Upper lobe of left lung (tissue), 4 donors: ENCODE results near the gene TFF1.

ENCODE experiments used
- CTCF ChIP-seq, 6 experiments: fragments of 450-650 bp in 4 of 6; fragments of 200-600 bp in 2 of 6; sonication (generic) in 2 of 6; IDR thresholded peaks; one replicate each; pipeline ENCODE4 v1.5.1; 2016 to 2019; ENCODE audit warnings: antibody characterized with exemption in 6 of 6
- EP300 ChIP-seq, 4 donors: sonication (generic); formaldehyde crosslinking; IDR thresholded peaks; one replicate each; pipeline ENCODE4 v1.5.1; 2017; ENCODE audit warnings: antibody characterized with exemption in 4 of 4, control low read depth in 2 of 4
- POLR2A ChIP-seq, 4 donors: fragments of 450-650 bp; IDR thresholded peaks; one replicate each; pipeline ENCODE4 v1.5.1; 2016 to 2017; ENCODE audit warnings: antibody characterized with exemption in 4 of 4, mild to moderate bottlenecking in 2 of 4
- POLR2AphosphoS5 ChIP-seq, 2 donors: sonication (generic); formaldehyde crosslinking; IDR thresholded peaks; one replicate each; pipeline ENCODE4 v1.5.1; 2017; ENCODE audit warnings: antibody characterized with exemption in 2 of 2

- no peak for TF ChIP-seq CTCF (IDR thresholded peaks at IDR 0.05)
- TF ChIP-seq POLR2A (IDR thresholded peaks at IDR 0.05): no peak
- no peak for TF ChIP-seq POLR2AphosphoS5 (IDR thresholded peaks at IDR 0.05)
- no peak for TF ChIP-seq EP300 (IDR thresholded peaks at IDR 0.05)
Measured at GRCh38 chr21:42377951-42378340, 11.6 kb upstream of the TFF1 start.
